ENCODE measurements around the gene IRF3.

- TF ChIP-seq CTCF (IDR thresholded peaks at IDR 0.05) (no peak), EZH2 (IDR thresholded peaks at IDR 0.05) (no peak), EZH2phosphoT487 (IDR thresholded peaks at IDR 0.05) (no peak)
These were observed 14.2 kb upstream of the IRF3 start for GRCh38 chr19:49679771-49680413.
